GM12865 (cell line): ENCODE results near the gene ATP5PD.
"Not testable (repeated sequence)": the region's sequence is repeated elsewhere in the genome, so short reads cannot be mapped to it uniquely, and the experiment has no call there.

Experiments
- DNase-seq: peaks from one replicate; pipeline ENCODE4 v3.0.0; 2010; ENCODE audit warnings: low read depth
- H3K4me3 ChIP-seq: 2 replicates; pipeline ENCODE4 v1.5.1; 2011; ENCODE audit warnings: mild to moderate bottlenecking, low read depth, low read length, control low read depth
- CTCF ChIP-seq: IDR thresholded peaks from 2 replicates; pipeline ENCODE4 v1.5.1; 2011; ENCODE audit warnings: low read length, control low read depth, low read depth, inconsistent platforms; ENCODE audit not compliant: insufficient read depth; ENCODE audit errors: missing control alignments

The ATP5PD gene

GRCh38 chr17:75075597-75076336 lies 29.0 kb upstream of the ATP5PD start:
- H3K4me3 ChIP-seq, result no peak overlapping the region
- DNase-seq, result no peak
- TF ChIP-seq CTCF, result no peak

- DNase-seq, result no peak
- no peak overlapping the region for H3K4me3 ChIP-seq
- TF ChIP-seq CTCF, result no peak
Measured at GRCh38 chr17:75074532-75074931, 27.8 kb upstream of the ATP5PD start.

GRCh38 chr17:75073618-75074047 lies 26.9 kb upstream of the ATP5PD start:
- DNase-seq, result no peak
- H3K4me3 ChIP-seq, result no peak overlapping the region
- no peak for TF ChIP-seq CTCF

- not testable (repeated sequence) for DNase-seq
Measured at GRCh38 chr17:75072909-75073308, 26.1 kb upstream of the ATP5PD start.

GRCh38 chr17:75071478-75072271 lies 24.9 kb upstream of the ATP5PD start:
- H3K4me3 ChIP-seq, DNase-seq: not testable (repeated sequence)

More at GRCh38 chr17:75072909-75073308, 26.1 kb upstream of the ATP5PD start:
- not testable (repeated sequence) for H3K4me3 ChIP-seq

GRCh38 chr17:75069783-75070182 lies 23.0 kb upstream of the ATP5PD start:
- no peak for DNase-seq
- TF ChIP-seq CTCF, result no peak
- no peak overlapping the region for H3K4me3 ChIP-seq

GRCh38 chr17:75068750-75069149 lies 22.0 kb upstream of the ATP5PD start:
- no peak overlapping the region for H3K4me3 ChIP-seq
- DNase-seq, result no peak
- TF ChIP-seq CTCF, result no peak
